Measurements from ENCODE around the gene ALDH18A1.
"Not testable (repeated sequence)": the region's sequence is repeated elsewhere in the genome, so short reads cannot be mapped to it uniquely, and the experiment has no call there.

ALDH18A1 gene

GRCh38 chr10:95650232-95650631 lies 6.3 kb downstream of the ALDH18A1 start:
- DNase-seq (ENCODE audit: low read depth), result no peak

- no peak for DNase-seq (ENCODE audit: low read depth)
Measured at GRCh38 chr10:95648138-95648537, 8.4 kb downstream of the ALDH18A1 start.

GRCh38 chr10:95646160-95646559 lies 10.4 kb downstream of the ALDH18A1 start:
- no peak for DNase-seq (ENCODE audit: low read depth)

- no peak for DNase-seq (ENCODE audit: low read depth)
Measured at GRCh38 chr10:95644901-95645300, 11.6 kb downstream of the ALDH18A1 start.

- DNase-seq (ENCODE audit: low read depth), result no peak
Measured at GRCh38 chr10:95640891-95641315, 15.6 kb downstream of the ALDH18A1 start.

- DNase-seq (ENCODE audit: low read depth), result no peak
Measured at GRCh38 chr10:95637911-95638310, 18.6 kb downstream of the ALDH18A1 start.

- DNase-seq (ENCODE audit: low read depth), result no peak
Measured at GRCh38 chr10:95637140-95637539, 19.4 kb downstream of the ALDH18A1 start.

GRCh38 chr10:95635319-95635733 lies 21.2 kb downstream of the ALDH18A1 start:
- DNase-seq (ENCODE audit: low read depth), result no peak

GRCh38 chr10:95628786-95629185 lies 27.7 kb downstream of the ALDH18A1 start:
- no peak for DNase-seq (ENCODE audit: low read depth)

- DNase-seq (ENCODE audit: low read depth), result no peak
Measured at GRCh38 chr10:95626500-95626899, 30.0 kb downstream of the ALDH18A1 start.

- DNase-seq (ENCODE audit: low read depth), result not testable (repeated sequence)
Measured at GRCh38 chr10:95620415-95620814, 36.1 kb downstream of the ALDH18A1 start.

- no peak for DNase-seq (ENCODE audit: low read depth)
Measured at GRCh38 chr10:95618101-95618500, 38.4 kb downstream of the ALDH18A1 start.

- no peak for DNase-seq (ENCODE audit: low read depth)
Measured at GRCh38 chr10:95616446-95616845, 40.1 kb downstream of the ALDH18A1 start.

- DNase-seq (ENCODE audit: low read depth), result no peak
Measured at GRCh38 chr10:95613330-95613729, 43.2 kb downstream of the ALDH18A1 start.

GRCh38 chr10:95610727-95611126 lies 45.8 kb downstream of the ALDH18A1 start:
- DNase-seq (ENCODE audit: low read depth), result no peak

- DNase-seq (ENCODE audit: low read depth), result no peak
Measured at GRCh38 chr10:95606922-95607321, 49.6 kb downstream of the ALDH18A1 start.

- no peak for DNase-seq (ENCODE audit: low read depth)
Measured at GRCh38 chr10:95605163-95605562, 51.3 kb downstream of the ALDH18A1 start.

GRCh38 chr10:95604630-95605029 lies 51.9 kb downstream of the ALDH18A1 start:
- DNase-seq (ENCODE audit: low read depth), result no peak

GRCh38 chr10:95602382-95602781 lies 54.1 kb downstream of the ALDH18A1 start:
- DNase-seq (ENCODE audit: low read depth), result no peak

- peak; percentile 12 for DNase-seq (ENCODE audit: low read depth)
Measured at GRCh38 chr10:95601116-95601719, 55.3 kb downstream of the ALDH18A1 start.

- DNase-seq (ENCODE audit: low read depth), result no peak
Measured at GRCh38 chr10:95600158-95600557, 56.4 kb downstream of the ALDH18A1 start.

- DNase-seq (ENCODE audit: low read depth), result no peak
Measured at GRCh38 chr10:95597788-95598187, 58.7 kb downstream of the ALDH18A1 start.

- no peak for DNase-seq (ENCODE audit: low read depth)
Measured at GRCh38 chr10:95588025-95588424, 68.5 kb downstream of the ALDH18A1 start.

GRCh38 chr10:95579835-95580535 lies 76.5 kb downstream of the ALDH18A1 start:
- no peak for DNase-seq (ENCODE audit: low read depth)
